ENCODE measurements around the gene FAM98B. TPM values are rescaled to one million over a fixed set of nuclear protein-coding genes. Genes with fewer than 3 reads are reported as not detected.

Gene FAM98B
- total and polyA plus RNA-seq, 8 donors: 3.2 to 13.8 (median 5.7) TPM

DNA sequence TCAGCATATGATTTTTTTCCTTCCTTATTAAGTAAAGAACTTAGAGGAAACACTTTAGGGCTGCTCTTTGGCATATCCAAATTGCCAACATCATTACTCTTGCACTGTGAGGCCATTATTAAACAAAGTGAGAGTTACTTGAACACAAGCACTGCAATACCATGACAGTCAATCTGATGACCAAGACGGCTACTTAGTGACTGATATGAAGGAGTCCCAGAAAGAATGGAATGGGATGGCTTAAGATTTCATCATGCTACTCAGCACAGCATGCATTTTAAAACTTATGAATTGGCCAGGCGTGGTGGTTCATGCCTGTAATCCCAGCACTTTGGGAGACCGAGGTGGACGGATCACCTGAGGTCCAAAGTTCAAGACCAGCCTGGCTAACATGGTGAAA lies 55.2 kb downstream of the FAM98B start:
- FAIRE-seq: no peak
- no peak for TF ChIP-seq CTCF (IDR thresholded peaks at IDR 0.05)

DNA sequence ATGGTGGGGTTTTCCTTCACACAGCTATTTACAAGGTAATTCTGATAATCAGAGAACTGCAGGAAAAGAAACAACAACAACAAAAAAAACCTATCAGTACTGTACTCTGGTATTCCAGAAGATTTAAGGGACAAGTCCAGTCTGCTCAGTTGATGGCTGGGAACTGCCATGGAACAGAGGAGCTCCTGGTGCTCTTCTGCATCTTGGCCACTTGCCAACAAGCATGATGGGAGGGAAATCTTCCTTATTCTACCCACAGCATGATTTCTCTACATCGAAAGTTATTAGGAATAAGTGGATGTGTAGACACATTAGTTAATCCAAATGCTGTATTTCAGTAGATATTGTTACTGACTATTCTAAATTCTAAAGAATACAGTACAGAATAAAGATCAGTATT lies 59.0 kb downstream of the FAM98B start:
- intact Hi-C loops (cut with DNase I): no loop called here

More for the DNA sequence above, 55.2 kb downstream of the FAM98B start:
- intact Hi-C loops (cut with DNase I): no loop called here
- WGBS, 2 donors: 68 to 82% methylated on average over 4 of the region's 4 CpGs
- no peak for DNase-seq
- no peaks in the 10 kb centered on the region for H3K27me3 ChIP-seq
- H3K4me1 ChIP-seq: no peaks in the 10 kb centered on the region
- no peak overlapping the region for H3K27ac ChIP-seq
- H3K36me3 ChIP-seq: no peaks in the 10 kb centered on the region
- H3K9me3 ChIP-seq: no peaks in the 10 kb centered on the region
- no peak overlapping the region for H3K4me3 ChIP-seq
- no peak for ATAC-seq

DNA sequence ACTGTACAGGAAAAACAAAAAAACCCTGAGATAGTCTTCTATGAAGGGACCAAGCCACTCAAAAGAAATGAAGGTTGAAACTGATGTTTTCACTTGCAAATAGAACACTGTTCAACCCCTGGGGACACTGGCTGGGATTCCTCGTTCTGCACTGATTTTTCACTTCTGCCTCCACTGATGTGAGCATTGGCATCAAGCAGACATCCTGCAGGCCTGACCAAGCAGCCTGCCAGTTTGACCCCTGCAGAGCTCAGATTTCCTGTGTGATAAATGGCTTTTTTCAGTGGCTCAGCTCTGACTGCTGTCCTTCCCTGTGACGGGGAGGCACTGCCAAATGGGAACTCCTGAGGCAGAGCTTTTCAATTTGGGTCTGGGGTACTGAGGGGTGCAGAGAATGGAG lies 60.7 kb downstream of the FAM98B start:
- no peaks in the 10 kb centered on the region for H3K9me3 ChIP-seq
- FAIRE-seq (no peak), ATAC-seq (no peak), DNase-seq (no peak)
- 63 to 80% methylated on average over 2 of the region's 2 CpGs for WGBS, 2 donors
- TF ChIP-seq CTCF (IDR thresholded peaks at IDR 0.05): no peak
- no peaks in the 10 kb centered on the region for H3K36me3 ChIP-seq
- no peaks in the 10 kb centered on the region for H3K27me3 ChIP-seq
- H3K4me1 ChIP-seq: no peaks in the 10 kb centered on the region
- no peak overlapping the region for H3K27ac ChIP-seq
- intact Hi-C loops (cut with DNase I): no loop called here
- H3K4me3 ChIP-seq: no peak overlapping the region

More for the DNA sequence above, 59.0 kb downstream of the FAM98B start:
- no peaks in the 10 kb centered on the region for H3K27me3 ChIP-seq
- no peak for FAIRE-seq
- no peak overlapping the region for H3K4me3 ChIP-seq
- no peak for TF ChIP-seq CTCF (IDR thresholded peaks at IDR 0.05)
- ATAC-seq: no peak
- WGBS, 2 donors: 86 to 90% methylated on average over 1 of the region's 1 CpG
- no peaks in the 10 kb centered on the region for H3K9me3 ChIP-seq
- no peaks in the 10 kb centered on the region for H3K4me1 ChIP-seq
- H3K36me3 ChIP-seq: no peaks in the 10 kb centered on the region
- H3K27ac ChIP-seq: no peak overlapping the region
- no peak for DNase-seq

DNA sequence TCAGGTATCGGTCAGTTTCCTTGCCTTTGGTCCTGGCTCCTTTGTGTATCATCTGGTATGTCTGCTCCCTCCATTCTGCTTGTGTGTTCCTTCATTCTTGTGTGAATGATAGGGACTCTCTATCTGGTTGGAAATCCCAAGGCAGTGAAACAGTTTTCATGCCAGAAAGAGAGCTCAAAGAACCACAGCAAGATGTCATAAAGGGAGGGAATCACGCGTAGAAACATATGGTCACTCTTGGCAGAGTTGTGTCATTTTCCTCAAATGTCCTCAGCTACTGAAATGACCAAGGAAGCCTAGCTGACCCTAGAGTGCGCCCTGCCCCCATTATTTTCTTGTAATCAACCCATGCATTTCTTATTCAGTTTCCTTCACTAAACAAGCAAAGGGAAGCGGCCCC lies 62.7 kb downstream of the FAM98B start:
- Histone ChIP-seq H3K4me1 (no peaks in the 10 kb centered on the region), H3K9me3 (no peaks in the 10 kb centered on the region), H3K27ac (no peak overlapping the region), H3K36me3 (no peaks in the 10 kb centered on the region), H3K4me3 (no peak overlapping the region), H3K27me3 (no peaks in the 10 kb centered on the region)
- intact Hi-C loops (cut with DNase I): no loop called here
- TF ChIP-seq CTCF (IDR thresholded peaks at IDR 0.05): no peak
- ATAC-seq: no peak
- WGBS, 2 donors: 84 to 89% methylated on average over 5 of the region's 5 CpGs
- no peak for DNase-seq
- no peak for FAIRE-seq

- Histone ChIP-seq H3K27ac (no peak overlapping the region), H3K36me3 (no peaks in the 10 kb centered on the region), H3K27me3 (no peaks in the 10 kb centered on the region), H3K4me3 (no peak overlapping the region), H3K9me3 (no peaks in the 10 kb centered on the region), H3K4me1 (no peaks in the 10 kb centered on the region)
- TF ChIP-seq CTCF (IDR thresholded peaks at IDR 0.05): no peak
- intact Hi-C loops (cut with DNase I): no loop called here
- DNase-seq (no peak), FAIRE-seq (no peak), ATAC-seq (no peak)
- WGBS, 2 donors: 63 to 72% methylated on average over 2 of the region's 2 CpGs
Measured at GRCh38 chr15:38517312-38517975, 63.5 kb downstream of the FAM98B start.
